Activated T-helper 2 cell treated with anti-CD3 and anti-CD28 coated beads, Interferon-gamma antibody, Interleukin-2, Interleukin-4, amounts not matched to agents 10 μg/mL and 5 μg/mL and 100 μg/mL, durations not matched to agents 14 hours and 24 hours and 36 hours (primary cell): Measurements from ENCODE around the gene PDHX. TPM values are rescaled to one million over a fixed set of nuclear protein-coding genes. Genes with fewer than 3 reads are reported as not detected.

Experiments used
- DNase-seq: peaks from one replicate; pipeline ENCODE4 v3.0.0; 2021; ENCODE audit warnings: low spot score
- H3K27ac Mint-ChIP-seq: one replicate; pipeline ENCODE4 v1.8.0; 2021; ENCODE audit warnings: mixed read lengths
- H3K27me3 Mint-ChIP-seq: one replicate; pipeline ENCODE4 v1.8.0; 2021; ENCODE audit warnings: low read depth, mixed read lengths
- H3K36me3 Mint-ChIP-seq: one replicate; pipeline ENCODE4 v1.8.0; 2021; ENCODE audit warnings: low read depth, mixed read lengths
- H3K4me1 Mint-ChIP-seq: one replicate; pipeline ENCODE4 v1.8.0; 2021; ENCODE audit warnings: low read depth, mixed read lengths
- H3K4me3 Mint-ChIP-seq: one replicate; pipeline ENCODE4 v1.8.0; 2021; ENCODE audit warnings: low read depth, mild to moderate bottlenecking, moderate library complexity, mixed read lengths
- H3K9me3 Mint-ChIP-seq: one replicate; pipeline ENCODE4 v1.8.0; 2021; ENCODE audit warnings: mixed read lengths
- intact Hi-C: fragments of 100-400 bp; cut with micrococcal nuclease; formaldehyde crosslinking; loops from one replicate; pipeline ENCODE4 v1.15.1; 2023
- total RNA-seq: library from RNA; stranded (reverse); gene quantifications from 2 replicates; pipeline ENCODE4 v1.2.3, GENCODE V29; 2022

Gene PDHX
- total RNA-seq, 1 donor from 2014 or later = 29.7 TPM

DNA sequence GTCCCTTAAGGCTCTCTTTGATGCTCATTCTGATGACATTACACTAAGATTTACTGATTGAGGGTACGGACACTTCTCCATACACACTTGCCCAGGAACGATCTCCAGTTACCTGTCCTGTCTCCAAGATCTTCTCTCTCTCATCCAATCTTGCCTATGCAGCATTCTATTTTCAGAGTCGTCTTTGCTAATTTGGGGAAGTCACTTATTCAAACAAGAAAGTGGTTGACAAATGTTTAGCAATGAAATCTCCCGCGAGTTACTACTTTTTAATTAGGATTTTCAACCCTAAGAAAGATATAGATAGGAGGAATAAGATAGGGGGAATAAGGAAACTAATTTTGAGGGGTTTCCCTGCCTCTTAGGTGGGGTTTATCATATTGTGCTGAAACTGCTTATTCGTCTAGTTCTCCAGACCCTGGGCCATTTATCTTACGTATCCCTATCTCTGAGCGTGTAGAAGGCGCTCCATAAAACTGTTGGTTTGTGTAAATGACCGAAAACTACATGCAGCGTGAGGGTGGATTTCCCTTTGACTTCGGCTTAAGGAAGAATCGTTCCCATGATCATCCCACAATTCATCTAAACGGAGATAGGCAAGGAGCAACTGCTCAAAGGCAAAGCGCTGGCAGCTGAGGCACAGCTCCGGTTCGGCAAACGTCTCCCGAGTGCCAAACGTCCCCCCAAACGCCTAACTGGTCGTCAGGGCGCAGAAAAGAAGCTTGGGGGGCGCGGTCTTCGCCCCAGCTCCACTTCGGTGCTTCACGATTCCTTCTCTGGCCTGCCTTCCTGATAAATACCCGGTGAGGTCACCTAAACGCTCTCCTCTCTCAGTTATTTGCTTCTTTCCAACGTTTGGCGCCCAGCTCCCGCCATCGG, 1.0 kb upstream of the PDHX start:
- Mint-ChIP-seq H3K9me3 (no peaks in the 10 kb centered on the region), H3K27ac (peak overlapping the region; percentile 88), H3K4me1 (peaks cover 27% of the 10 kb centered on the region), H3K36me3 (peaks cover 20% of the 10 kb centered on the region), H3K4me3 (peak overlapping the region; percentile 90), H3K27me3 (no peaks in the 10 kb centered on the region)
- intact Hi-C loops = loop anchor here (1.0 to 5.0 kb wide), 4 partner anchors 125 to 428 kb away; no protein-coding TSS in a partner anchor
- DNase-seq = no peak

DNA sequence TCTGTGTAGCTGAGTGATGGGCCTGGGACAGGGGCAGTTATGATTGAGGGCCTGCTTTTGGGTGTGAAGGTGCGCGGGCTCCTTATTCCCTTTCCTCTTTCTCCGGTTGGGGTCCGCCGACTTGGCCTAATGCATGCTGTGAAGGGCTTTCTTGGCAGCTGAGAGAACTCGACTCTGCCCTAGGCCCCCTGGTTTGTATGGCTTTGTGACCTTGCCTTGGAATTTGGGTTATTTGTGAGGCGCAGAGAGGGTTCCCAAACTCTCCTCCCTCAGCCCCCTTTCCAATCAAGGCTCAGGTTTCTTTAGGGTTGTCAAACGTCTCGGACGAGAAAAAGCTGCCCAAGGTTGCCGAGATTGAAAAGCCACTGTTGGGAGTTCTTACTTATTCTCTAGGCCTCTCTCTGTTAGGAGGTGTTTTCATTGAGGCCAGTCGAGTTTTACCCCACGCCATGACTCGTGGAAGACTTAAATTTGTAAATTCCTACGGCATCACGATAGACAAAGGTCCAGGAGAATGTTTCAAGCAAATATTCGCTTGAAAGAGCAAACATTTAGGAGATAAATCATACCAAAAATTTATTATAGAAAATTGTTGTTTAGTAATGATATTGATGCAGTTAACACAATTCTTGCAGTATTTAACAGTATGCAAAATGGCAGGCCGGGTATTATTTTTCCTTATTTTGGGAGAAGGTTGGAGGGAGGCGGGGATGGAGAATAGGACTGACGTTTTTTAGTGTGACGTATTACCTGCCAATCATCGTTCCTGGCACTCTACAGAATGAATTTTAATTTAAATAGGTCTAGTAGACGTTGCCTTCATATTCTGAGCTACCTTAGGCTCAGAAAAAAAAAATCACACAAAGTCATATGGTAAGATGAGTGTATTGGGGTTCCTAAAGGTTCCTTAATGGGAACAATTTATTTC, 689 bp downstream of the PDHX start:
- Mint-ChIP-seq H3K27me3 (no peaks in the 10 kb centered on the region), H3K36me3 (peaks cover 20% of the 10 kb centered on the region), H3K9me3 (no peaks in the 10 kb centered on the region), H3K27ac (peak overlapping the region; percentile 91), H3K4me3 (peak overlapping the region; percentile 90), H3K4me1 (peaks cover 29% of the 10 kb centered on the region)
- intact Hi-C loops = loop anchor here (1.0 to 5.0 kb wide), 4 partner anchors 123 to 426 kb away; no protein-coding TSS in a partner anchor
- DNase-seq = no peak

- H3K27me3 Mint-ChIP-seq = no peaks in the 10 kb centered on the region
- H3K9me3 Mint-ChIP-seq = no peaks in the 10 kb centered on the region
- DNase-seq = no peak
- intact Hi-C loops = no loop called here
- H3K27ac Mint-ChIP-seq = no peak overlapping the region
- H3K4me3 Mint-ChIP-seq = no peak overlapping the region
- peaks cover 24% of the 10 kb centered on the region for H3K4me1 Mint-ChIP-seq
- peaks cover 2% of the 10 kb centered on the region for H3K36me3 Mint-ChIP-seq
Measured at GRCh38 chr11:34921156-34921555, 4.7 kb downstream of the PDHX start.

DNA sequence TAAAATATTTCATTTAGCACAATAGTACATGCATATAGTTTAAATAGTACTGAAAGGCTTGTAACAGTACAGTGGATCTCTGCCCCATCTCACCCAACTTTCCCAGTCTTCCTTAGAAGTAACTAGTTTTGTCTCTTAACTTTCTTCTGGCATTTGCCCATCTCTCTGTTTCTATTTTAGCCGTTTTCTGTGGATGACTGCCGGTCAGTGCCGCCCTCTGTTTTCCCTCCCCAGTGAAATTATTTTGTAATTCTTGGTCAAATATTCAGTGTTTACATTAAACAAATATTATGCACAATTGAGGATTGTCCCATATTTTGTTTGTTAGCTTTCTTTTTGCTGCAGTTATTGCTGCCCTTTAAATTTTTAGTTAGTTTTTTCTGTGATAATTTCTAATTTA, 8.3 kb downstream of the PDHX start:
- Mint-ChIP-seq H3K4me3 (no peak overlapping the region), H3K36me3 (peaks cover 2% of the 10 kb centered on the region)
- intact Hi-C loops = loop anchor here (5.0 kb wide), 3 partner anchors 218 to 563 kb away; no protein-coding TSS in a partner anchor

DNA sequence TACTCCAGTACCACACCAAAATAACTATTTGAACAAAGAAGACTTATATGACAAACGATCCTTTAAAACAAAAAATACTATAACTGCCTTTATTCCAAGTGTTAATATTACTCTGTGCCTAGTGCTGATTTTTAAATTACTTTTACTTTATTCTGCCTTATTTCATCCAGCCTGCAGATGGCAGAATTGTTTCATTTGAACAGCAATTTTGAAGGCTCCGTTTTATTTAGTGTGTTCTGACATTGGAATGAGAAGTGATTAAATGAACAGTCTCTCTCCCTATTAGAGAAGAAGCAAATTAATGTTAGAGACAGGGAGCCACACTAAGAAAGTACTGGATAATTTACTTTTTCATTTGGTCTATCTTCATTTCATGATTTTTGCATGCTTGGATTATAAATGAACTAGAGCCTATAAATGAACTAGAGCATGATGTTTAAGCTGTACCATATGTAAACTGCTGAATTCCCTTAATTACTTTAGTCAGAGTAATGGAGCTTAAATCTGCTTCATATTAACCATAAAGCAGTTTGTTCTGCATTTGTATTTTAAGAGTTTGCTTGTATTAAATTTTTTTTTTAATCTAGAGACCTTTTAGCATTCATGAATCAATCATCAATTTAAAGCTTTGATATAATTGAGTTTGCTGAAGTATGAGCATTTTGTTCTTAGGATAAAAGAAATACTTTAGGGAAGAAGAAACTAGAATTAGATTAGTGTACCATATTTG, 9.8 kb downstream of the PDHX start:
- no peak for DNase-seq
- Mint-ChIP-seq H3K4me3 (no peak overlapping the region), H3K9me3 (no peaks in the 10 kb centered on the region), H3K27ac (no peak overlapping the region), H3K4me1 (peaks cover 15% of the 10 kb centered on the region), H3K27me3 (no peaks in the 10 kb centered on the region), H3K36me3 (peaks cover 2% of the 10 kb centered on the region)
- intact Hi-C loops = loop anchor here (1.0 to 5.0 kb wide), 5 partner anchors 87 to 561 kb away; no protein-coding TSS in a partner anchor

More for the DNA sequence above, 8.3 kb downstream of the PDHX start:
- DNase-seq = no peak
- H3K4me1 Mint-ChIP-seq = peaks cover 16% of the 10 kb centered on the region
- no peaks in the 10 kb centered on the region for H3K27me3 Mint-ChIP-seq
- H3K9me3 Mint-ChIP-seq = no peaks in the 10 kb centered on the region
- no peak overlapping the region for H3K27ac Mint-ChIP-seq

DNA sequence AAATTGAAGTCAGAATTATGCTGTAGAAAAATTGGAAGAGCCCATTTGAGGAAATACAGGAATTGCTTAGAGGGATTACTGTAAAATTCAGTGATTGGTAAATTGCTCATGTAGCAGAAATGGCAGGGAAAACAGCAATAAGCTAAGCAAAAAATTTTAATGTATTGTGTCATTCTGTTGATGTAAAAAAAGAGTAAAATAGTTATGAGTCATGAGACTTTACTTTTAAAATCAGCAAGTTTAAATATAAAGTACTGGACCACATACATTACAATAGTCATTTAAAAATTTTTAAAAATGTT, 10.4 kb downstream of the PDHX start:
- Mint-ChIP-seq H3K27ac (no peak overlapping the region), H3K27me3 (no peaks in the 10 kb centered on the region), H3K9me3 (no peaks in the 10 kb centered on the region), H3K4me1 (peaks cover 15% of the 10 kb centered on the region), H3K4me3 (no peak overlapping the region), H3K36me3 (peaks cover 2% of the 10 kb centered on the region)
- intact Hi-C loops = loop anchor here (1.0 to 5.0 kb wide), 5 partner anchors 86 to 561 kb away; no protein-coding TSS in a partner anchor
- no peak for DNase-seq

DNA sequence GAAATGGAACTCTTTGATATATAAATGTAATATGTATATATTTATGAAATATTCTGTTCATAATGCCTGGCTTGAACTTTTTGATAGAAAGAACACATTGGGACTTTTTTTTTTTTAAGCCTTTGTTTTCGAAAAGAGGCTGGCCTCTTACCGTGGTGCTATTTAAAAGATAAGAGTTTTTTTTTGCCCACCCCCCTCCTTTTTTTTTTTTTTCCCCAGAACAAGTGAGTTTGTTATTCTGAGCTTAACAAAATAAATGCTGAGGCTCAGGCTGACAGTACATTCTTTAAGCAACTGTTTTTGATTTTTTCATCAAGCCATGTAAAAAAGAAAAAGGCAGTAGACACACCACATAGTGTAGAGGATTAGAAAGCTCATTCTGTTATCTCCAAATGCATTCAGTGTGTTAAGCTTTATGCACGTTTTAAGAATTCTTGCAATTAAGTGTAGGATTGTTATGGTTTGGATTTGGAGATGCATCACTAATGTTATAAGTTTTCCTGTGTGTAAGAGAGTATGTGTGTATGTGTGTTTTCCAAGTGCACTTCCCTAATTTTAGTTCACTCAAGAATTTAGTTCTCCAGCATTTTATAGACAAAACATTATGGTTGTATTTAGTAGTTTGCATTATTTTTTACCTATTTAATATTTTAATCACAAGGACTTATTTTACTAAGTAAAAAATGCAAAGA, 12.0 kb downstream of the PDHX start:
- Mint-ChIP-seq H3K27me3 (no peaks in the 10 kb centered on the region), H3K36me3 (peaks cover 15% of the 10 kb centered on the region), H3K9me3 (no peaks in the 10 kb centered on the region), H3K27ac (no peak overlapping the region), H3K4me1 (peaks cover 15% of the 10 kb centered on the region), H3K4me3 (no peak overlapping the region)
- no peak for DNase-seq
- intact Hi-C loops = loop anchor here (5.0 kb wide), 3 partner anchors 214 to 559 kb away; no protein-coding TSS in a partner anchor

DNA sequence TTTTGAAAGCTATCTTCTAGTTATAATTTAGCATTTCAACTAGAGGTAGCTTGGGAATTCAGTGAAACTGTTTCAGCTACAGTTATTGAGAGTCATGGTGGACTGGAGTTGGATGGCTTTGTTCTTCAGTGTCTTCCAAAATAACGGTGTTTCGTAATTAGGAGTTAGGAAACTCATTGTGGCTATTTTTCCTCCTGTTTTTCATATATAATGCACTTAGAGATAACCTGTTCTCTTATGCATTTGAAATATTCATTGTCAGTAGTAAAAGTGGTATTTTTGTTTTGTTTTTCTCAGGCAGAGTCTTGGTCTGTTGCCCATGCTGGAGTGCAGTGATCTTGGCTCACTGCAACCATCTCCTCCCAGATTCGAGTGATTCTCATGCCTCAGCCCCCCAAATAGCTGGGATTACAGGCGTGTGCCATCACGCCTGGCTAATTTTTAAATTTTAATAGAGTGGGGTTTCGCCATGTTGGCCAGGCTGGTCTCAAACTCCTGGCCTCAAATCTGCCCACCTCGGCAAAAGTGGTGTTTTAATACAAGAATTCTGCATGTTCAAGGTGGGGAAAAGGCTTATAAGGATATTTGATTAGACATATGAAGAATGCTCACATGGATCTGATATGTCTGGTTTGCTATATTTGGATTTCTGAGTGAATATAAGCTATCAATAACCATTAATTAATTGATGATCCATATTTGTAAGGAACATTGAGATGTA, 12.7 kb downstream of the PDHX start:
- Mint-ChIP-seq H3K27ac (no peak overlapping the region), H3K4me1 (peaks cover 12% of the 10 kb centered on the region), H3K27me3 (no peaks in the 10 kb centered on the region), H3K4me3 (no peak overlapping the region), H3K36me3 (peaks cover 14% of the 10 kb centered on the region), H3K9me3 (no peaks in the 10 kb centered on the region)
- no peak for DNase-seq
- intact Hi-C loops = loop anchor here (5.0 kb wide), 3 partner anchors 213 to 558 kb away; no protein-coding TSS in a partner anchor

DNA sequence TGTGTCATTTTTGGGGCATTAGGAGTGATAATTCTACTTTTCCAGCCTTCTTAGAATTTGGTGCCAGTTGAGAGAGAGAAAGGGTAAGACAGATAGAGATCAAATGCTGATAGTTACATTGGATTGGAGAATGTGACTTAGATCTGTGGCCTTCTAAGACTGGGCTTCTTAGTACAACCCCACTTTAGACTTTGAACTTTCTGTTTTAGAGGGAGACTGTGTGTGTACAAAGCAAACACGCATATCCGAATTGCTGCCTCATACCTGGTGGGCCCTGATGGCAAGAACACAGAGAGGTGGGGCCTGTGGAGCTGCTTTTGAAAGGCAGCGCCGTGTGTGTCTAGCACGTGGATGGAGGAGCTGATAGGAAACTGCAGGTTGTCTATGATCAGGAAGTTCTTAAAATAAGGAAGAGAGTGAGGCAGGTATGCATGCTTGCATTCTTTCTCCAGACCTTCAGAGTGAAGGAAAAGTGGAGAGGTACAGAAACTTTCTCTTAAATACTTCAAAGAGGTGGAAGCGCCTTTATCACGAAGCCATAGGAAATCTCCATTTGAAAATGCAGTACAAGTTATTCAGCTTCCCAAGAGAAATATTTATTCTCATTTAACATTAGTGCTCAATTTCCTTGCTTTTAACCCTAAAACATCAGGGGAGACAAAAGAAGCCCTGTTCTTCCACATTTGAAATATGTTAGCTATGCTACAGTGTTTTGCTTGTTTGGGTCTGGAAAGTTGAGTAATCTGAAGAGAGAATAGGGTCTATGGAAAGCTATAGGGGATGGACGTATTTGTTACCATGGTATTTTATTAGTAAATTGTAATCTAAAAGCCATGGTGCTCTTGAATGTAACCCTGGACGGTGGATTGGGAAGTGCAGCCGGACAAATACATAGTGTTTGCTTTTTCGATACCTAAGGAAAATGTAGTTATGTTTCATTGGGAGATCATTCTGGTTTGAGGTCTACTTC, 13.7 kb downstream of the PDHX start:
- Mint-ChIP-seq H3K4me1 (peaks cover 12% of the 10 kb centered on the region), H3K36me3 (peaks cover 15% of the 10 kb centered on the region), H3K27me3 (no peaks in the 10 kb centered on the region), H3K27ac (no peak overlapping the region), H3K4me3 (no peak overlapping the region), H3K9me3 (no peaks in the 10 kb centered on the region)
- no peak for DNase-seq
- intact Hi-C loops = loop anchor here (5.0 kb wide), 3 partner anchors 212 to 557 kb away; no protein-coding TSS in a partner anchor

- H3K9me3 Mint-ChIP-seq = no peaks in the 10 kb centered on the region
- H3K36me3 Mint-ChIP-seq = peaks cover 39% of the 10 kb centered on the region
- H3K27ac Mint-ChIP-seq = no peak overlapping the region
- peaks cover 18% of the 10 kb centered on the region for H3K4me1 Mint-ChIP-seq
- no peaks in the 10 kb centered on the region for H3K27me3 Mint-ChIP-seq
- DNase-seq = no peak
- H3K4me3 Mint-ChIP-seq = no peak overlapping the region
- intact Hi-C loops = no loop called here
Measured at GRCh38 chr11:34936945-34937629, 20.7 kb downstream of the PDHX start.
